ENCODE results near the gene LCA5L. TPM values are rescaled to one million over a fixed set of nuclear protein-coding genes. Genes with fewer than 3 reads are reported as not detected.
A peak's percentile ranks its signal among the peaks of the same experiment; 100 is the strongest.

LCA5L gene
- total and polyA plus RNA-seq, 2 experiments from 2014 or later, result 0.37 to 1.8 TPM

DNA sequence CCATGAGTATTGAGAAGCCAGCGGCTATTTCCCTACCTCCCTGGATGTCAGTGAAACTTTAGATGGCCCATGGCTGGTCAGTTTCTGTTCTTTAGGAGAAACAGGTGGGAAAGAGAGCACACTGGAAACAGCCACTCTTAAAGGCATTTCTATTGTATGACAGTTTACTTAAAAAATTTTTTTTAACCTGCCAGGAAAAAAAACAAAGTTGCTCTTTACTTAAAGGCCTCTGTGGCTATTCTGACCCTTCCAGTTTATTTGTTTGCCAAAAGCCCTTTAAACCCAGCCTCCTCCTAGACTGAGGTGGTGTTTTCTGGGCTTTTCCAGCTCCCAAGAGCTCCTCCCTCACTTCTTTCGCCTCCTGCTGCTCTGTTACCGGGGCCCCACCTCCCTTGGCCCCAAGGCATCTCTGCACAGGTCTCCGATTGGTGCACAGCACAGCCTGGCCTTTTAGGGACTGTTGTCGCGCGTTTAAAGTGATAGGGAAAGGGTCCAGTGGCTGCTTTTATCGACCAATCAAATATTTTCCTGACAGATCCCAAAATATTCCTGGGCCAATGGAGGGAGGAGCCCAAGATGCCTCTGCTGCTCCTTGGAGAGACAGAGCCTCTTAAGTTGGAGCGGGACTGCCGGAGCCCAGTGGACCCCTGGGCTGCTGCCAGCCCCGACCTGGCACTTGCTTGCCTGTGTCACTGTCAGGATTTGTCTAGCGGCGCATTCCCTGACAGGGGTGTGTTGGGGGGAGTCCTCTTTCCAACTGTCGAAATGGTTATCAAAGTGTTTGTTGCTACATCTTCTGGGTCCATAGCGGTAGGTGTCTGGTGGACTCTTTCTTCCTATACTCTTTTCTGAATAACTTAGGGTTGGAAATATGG lies 6.0 kb upstream of the LCA5L start, which contains the start of gene SH3BGR:
Gene SH3BGR, plus strand, starts transcription at position 639 of the 875 bp plus-strand sequence. Its CDS starts 127 bp downstream, at position 766.
- no peak for DNase-seq (ENCODE audit: low spot score)
- no peaks in the 10 kb centered on the region for H3K4me1 ChIP-seq (ENCODE audit: insufficient read depth)
- H2AFZ ChIP-seq, result no peak within 1 kb of the TSS
- no peaks in the 10 kb centered on the region for H3K9me2 ChIP-seq (replicated peaks; ENCODE audit: insufficient read depth)
- no peaks in the 10 kb centered on the region for H3K9me3 ChIP-seq (ENCODE audit: low read depth)
- H4K20me1 ChIP-seq (ENCODE audit: insufficient read depth, poor library complexity, severe bottlenecking), result no peaks in the 10 kb centered on the region
- no peaks in the 10 kb centered on the region for H3K36me3 ChIP-seq (replicated peaks; ENCODE audit: insufficient read depth, low read depth)
- no peaks in the 10 kb centered on the region for H3K79me2 ChIP-seq
- no peak within 1 kb of the TSS for H3K4me2 ChIP-seq
- WGBS (ENCODE audit: low lambda C conversion rate, missing lambda C conversion rate), result 63% methylated on average over 15 of the region's 15 CpGs
- no peak within 1 kb of the TSS for H3K27ac ChIP-seq
- no peaks in the 10 kb centered on the region for H3K27me3 ChIP-seq
- TF ChIP-seq, protein P1, sequence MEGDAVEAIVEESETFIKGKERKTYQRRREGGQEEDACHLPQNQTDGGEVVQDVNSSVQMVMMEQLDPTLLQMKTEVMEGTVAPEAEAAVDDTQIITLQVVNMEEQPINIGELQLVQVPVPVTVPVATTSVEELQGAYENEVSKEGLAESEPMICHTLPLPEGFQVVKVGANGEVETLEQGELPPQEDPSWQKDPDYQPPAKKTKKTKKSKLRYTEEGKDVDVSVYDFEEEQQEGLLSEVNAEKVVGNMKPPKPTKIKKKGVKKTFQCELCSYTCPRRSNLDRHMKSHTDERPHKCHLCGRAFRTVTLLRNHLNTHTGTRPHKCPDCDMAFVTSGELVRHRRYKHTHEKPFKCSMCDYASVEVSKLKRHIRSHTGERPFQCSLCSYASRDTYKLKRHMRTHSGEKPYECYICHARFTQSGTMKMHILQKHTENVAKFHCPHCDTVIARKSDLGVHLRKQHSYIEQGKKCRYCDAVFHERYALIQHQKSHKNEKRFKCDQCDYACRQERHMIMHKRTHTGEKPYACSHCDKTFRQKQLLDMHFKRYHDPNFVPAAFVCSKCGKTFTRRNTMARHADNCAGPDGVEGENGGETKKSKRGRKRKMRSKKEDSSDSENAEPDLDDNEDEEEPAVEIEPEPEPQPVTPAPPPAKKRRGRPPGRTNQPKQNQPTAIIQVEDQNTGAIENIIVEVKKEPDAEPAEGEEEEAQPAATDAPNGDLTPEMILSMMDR (IDR thresholded peaks at IDR 0.05; ENCODE audit: poor library complexity), result no peak
- TF ChIP-seq EZH2phosphoT487 (IDR thresholded peaks at IDR 0.05; ENCODE audit: low read depth, severe bottlenecking, unreplicated experiment), result no peak
- TF ChIP-seq EZH2 (IDR thresholded peaks at IDR 0.05; ENCODE audit: borderline replicate concordance), result no peak
- H3K4me3 ChIP-seq, result no peak within 1 kb of the TSS

DNA sequence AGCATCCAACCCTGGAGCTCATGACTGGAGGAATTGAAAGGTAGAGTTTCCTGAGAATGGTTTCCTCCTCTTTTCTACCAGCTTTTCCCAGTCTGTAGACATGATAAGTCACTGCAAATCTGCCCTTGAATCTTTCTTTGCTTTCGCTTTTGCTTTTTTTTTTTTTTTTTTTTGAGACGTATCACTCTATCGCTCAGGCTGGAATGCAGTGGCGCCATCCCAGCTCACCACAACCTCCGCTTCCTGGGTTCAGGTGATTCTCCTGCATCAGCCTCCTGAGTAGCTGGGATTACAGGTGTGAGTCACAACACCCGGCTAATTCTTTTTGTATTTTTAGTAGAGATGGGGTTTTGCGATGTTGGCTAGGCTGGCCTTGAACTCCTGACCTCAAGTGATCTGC lies 1.7 kb upstream of the LCA5L start:
- no peak for DNase-seq (ENCODE audit: low spot score)
- H2AFZ ChIP-seq, result no peak overlapping the region
- TF ChIP-seq EZH2phosphoT487 (IDR thresholded peaks at IDR 0.05; ENCODE audit: low read depth, severe bottlenecking, unreplicated experiment), result no peak
- no peak for TF ChIP-seq EZH2 (IDR thresholded peaks at IDR 0.05; ENCODE audit: borderline replicate concordance)
- TF ChIP-seq, protein P1 (IDR thresholded peaks at IDR 0.05; ENCODE audit: poor library complexity), result no peak

DNA sequence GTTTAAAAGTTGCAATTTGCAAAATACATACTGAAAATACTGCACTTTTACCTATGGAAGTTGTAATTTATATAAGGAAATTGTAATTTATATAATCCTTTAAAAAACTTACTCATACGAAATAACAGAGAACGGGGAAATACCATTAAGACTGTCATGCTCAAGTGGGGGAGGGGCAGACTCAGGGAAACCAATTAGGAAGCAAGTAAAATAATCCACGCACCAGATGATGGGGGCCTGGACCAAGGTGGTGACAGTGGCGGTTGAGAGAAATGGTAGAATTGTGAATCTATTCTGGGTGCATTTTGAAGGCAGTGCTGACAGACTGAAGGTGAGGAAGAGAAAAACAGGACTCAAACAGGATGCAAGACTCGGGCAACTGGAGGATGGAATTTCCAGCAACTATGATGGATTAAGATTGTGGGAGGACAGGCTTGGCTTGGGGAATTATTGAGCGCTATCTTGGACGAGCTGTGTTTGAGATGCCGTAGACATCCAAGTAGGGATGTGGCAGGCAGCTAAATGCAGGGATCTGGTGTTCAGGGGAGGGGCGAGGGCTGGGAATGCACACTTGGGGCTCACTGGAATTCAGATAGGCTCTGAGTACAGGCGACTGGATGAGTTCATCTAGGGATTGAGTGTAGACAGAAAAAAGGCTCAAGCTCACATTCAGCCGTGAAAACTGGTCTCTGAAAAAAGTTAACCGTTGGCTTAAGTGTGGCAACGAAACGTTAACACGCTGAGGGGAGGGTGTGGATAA lies 977 bp downstream of the LCA5L start:
- H3K27ac ChIP-seq, result peak overlapping the region; percentile 91
- H3K9me3 ChIP-seq (ENCODE audit: low read depth), result no peaks in the 10 kb centered on the region
- no peaks in the 10 kb centered on the region for H3K79me2 ChIP-seq
- 12% methylated on average over 15 of the region's 15 CpGs for WGBS (ENCODE audit: low lambda C conversion rate, missing lambda C conversion rate)
- H3K9me2 ChIP-seq (replicated peaks; ENCODE audit: insufficient read depth), result no peaks in the 10 kb centered on the region
- TF ChIP-seq EZH2 (IDR thresholded peaks at IDR 0.05; ENCODE audit: borderline replicate concordance) (no peak), EZH2phosphoT487 (IDR thresholded peaks at IDR 0.05; ENCODE audit: low read depth, severe bottlenecking, unreplicated experiment) (no peak)
- TF ChIP-seq, protein P1 (IDR thresholded peaks at IDR 0.05; ENCODE audit: poor library complexity), result no peak
- peaks cover 5% of the 10 kb centered on the region for H3K4me1 ChIP-seq (ENCODE audit: insufficient read depth)
- no peaks in the 10 kb centered on the region for H3K27me3 ChIP-seq
- no peaks in the 10 kb centered on the region for H4K20me1 ChIP-seq (ENCODE audit: insufficient read depth, poor library complexity, severe bottlenecking)
- peak overlapping the region; percentile 99 for H3K4me3 ChIP-seq
- peak overlapping the region; percentile 95 for H3K4me2 ChIP-seq
- H3K36me3 ChIP-seq (replicated peaks; ENCODE audit: insufficient read depth, low read depth), result no peaks in the 10 kb centered on the region
- peak overlapping the region; percentile 85 for H2AFZ ChIP-seq
- peak; percentile 66 for DNase-seq (ENCODE audit: low spot score)

More for the DNA sequence above, 1.7 kb upstream of the LCA5L start:
- no peaks in the 10 kb centered on the region for H3K9me2 ChIP-seq (replicated peaks; ENCODE audit: insufficient read depth)
- no peaks in the 10 kb centered on the region for H3K9me3 ChIP-seq (ENCODE audit: low read depth)
- no peaks in the 10 kb centered on the region for H3K36me3 ChIP-seq (replicated peaks; ENCODE audit: insufficient read depth, low read depth)
- no peak overlapping the region for H3K4me2 ChIP-seq
- no peak overlapping the region for H3K27ac ChIP-seq
- H3K4me1 ChIP-seq (ENCODE audit: insufficient read depth), result peaks cover 5% of the 10 kb centered on the region
- 94% methylated on average over 7 of the region's 7 CpGs for WGBS (ENCODE audit: low lambda C conversion rate, missing lambda C conversion rate)
- H3K27me3 ChIP-seq, result no peaks in the 10 kb centered on the region
- H3K79me2 ChIP-seq, result no peaks in the 10 kb centered on the region
- H4K20me1 ChIP-seq (ENCODE audit: insufficient read depth, poor library complexity, severe bottlenecking), result no peaks in the 10 kb centered on the region
- no peak overlapping the region for H3K4me3 ChIP-seq

Data from hepatocyte (in vitro differentiated cells).